HepG2 (cell line): ENCODE results near the gene HIGD1A. TPM values are rescaled to one million over a fixed set of nuclear protein-coding genes. Genes with fewer than 3 reads are reported as not detected.

Experiments
- ADNP ChIP-seq: sonication (generic); formaldehyde crosslinking; IDR thresholded peaks from 2 replicates; pipeline ENCODE4 v1.4.0; 2020; ENCODE audit warnings: missing genetic modification reagents
- ARHGAP35 ChIP-seq: sonication (generic); formaldehyde crosslinking; IDR thresholded peaks from 2 replicates; pipeline ENCODE4 v1.9.0; 2022; ENCODE audit warnings: mild to moderate bottlenecking, inconsistent platforms, moderate library complexity, missing genetic modification reagents, borderline replicate concordance
- CHCHD3 ChIP-seq: sonication (generic); formaldehyde crosslinking; IDR thresholded peaks from 2 replicates; pipeline ENCODE4 v1.8.0; 2022; ENCODE audit warnings: mild to moderate bottlenecking, missing genetic modification reagents, moderate library complexity
- ELF3 ChIP-seq: IDR thresholded peaks from 2 replicates; pipeline ENCODE4 v1.6.1; 2016; ENCODE audit warnings: missing genetic modification reagents, missing compliant biosample characterization
- ELF4 ChIP-seq: sonication (generic); formaldehyde crosslinking; IDR thresholded peaks from 2 replicates; pipeline ENCODE4 v1.5.0; 2020; ENCODE audit warnings: missing genetic modification reagents, mild to moderate bottlenecking, moderate library complexity, borderline replicate concordance
- EP300 ChIP-seq, 3 experiments: sonication (generic) in 1 of 3; formaldehyde crosslinking in 1 of 3; IDR thresholded peaks; 2 replicates each; pipeline versions ENCODE4 v1.5.1 to v1.6.1; 2011 to 2020; ENCODE audit warnings: low read depth in 2 of 3, low read length in 2 of 3, borderline replicate concordance in 1 of 3, improper control_type of control experiment in 1 of 3, mild to moderate bottlenecking in 1 of 3, missing genetic modification reagents in 1 of 3, moderate library complexity in 1 of 3
- GATA4 ChIP-seq: sonication (generic); IDR thresholded peaks from 2 replicates; pipeline ENCODE4 v1.6.1; 2016; ENCODE audit warnings: antibody characterized with exemption, low read depth, borderline replicate concordance
- HDAC2 ChIP-seq: sonication (generic); formaldehyde crosslinking; IDR thresholded peaks from 2 replicates; pipeline ENCODE4 v1.4.0; 2020; ENCODE audit warnings: missing genetic modification reagents
- HNRNPK ChIP-seq: fragments of 200-400 bp; formaldehyde crosslinking; IDR thresholded peaks from 2 replicates; pipeline ENCODE4 v1.6.1; 2018; ENCODE audit warnings: low read length, low read depth, moderate library complexity, mild to moderate bottlenecking; ENCODE audit not compliant: poor library complexity, severe bottlenecking
- KAT7 ChIP-seq: IDR thresholded peaks from 2 replicates; pipeline ENCODE4 v1.6.1; 2018; ENCODE audit warnings: borderline replicate concordance, missing compliant biosample characterization
- KDM4B ChIP-seq: sonication (generic); formaldehyde crosslinking; IDR thresholded peaks from 2 replicates; pipeline ENCODE4 v1.4.0; 2020; ENCODE audit warnings: missing genetic modification reagents
- KDM6A ChIP-seq: IDR thresholded peaks from 2 replicates; pipeline ENCODE4 v1.6.1; 2016; ENCODE audit warnings: low read depth
- PHF8 ChIP-seq: sonication (generic); formaldehyde crosslinking; IDR thresholded peaks from 2 replicates; pipeline ENCODE4 v1.5.0; 2020; ENCODE audit warnings: missing genetic modification reagents
- RBM39 ChIP-seq: fragments of 200-400 bp; formaldehyde crosslinking; IDR thresholded peaks from one replicate; pipeline ENCODE4 v1.6.1; 2018; ENCODE audit warnings: antibody characterized with exemption, mild to moderate bottlenecking, low read depth, low read length; ENCODE audit not compliant: poor library complexity, severe bottlenecking
- RFX5 ChIP-seq: IDR thresholded peaks from 2 replicates; pipeline ENCODE4 v1.6.1; 2011; ENCODE audit warnings: low read depth, low read length, improper control_type of control experiment
- SCMH1 ChIP-seq: sonication (generic); formaldehyde crosslinking; IDR thresholded peaks from 2 replicates; pipeline ENCODE4 v1.9.0; 2021; ENCODE audit warnings: missing genetic modification reagents, mild to moderate bottlenecking, borderline replicate concordance
- SP140L ChIP-seq: sonication (generic); formaldehyde crosslinking; IDR thresholded peaks from 2 replicates; pipeline ENCODE4 v1.4.0; 2020; ENCODE audit warnings: missing genetic modification reagents, borderline replicate concordance
- SSRP1 ChIP-seq: IDR thresholded peaks from 2 replicates; pipeline ENCODE4 v1.6.1; 2016; ENCODE audit warnings: control low read depth
- TEAD3 ChIP-seq: optimal IDR thresholded peaks from 2 replicates; pipeline ENCODE3; 2016; ENCODE audit warnings: borderline replicate concordance
- TGIF2 ChIP-seq: IDR thresholded peaks from 2 replicates; pipeline ENCODE4 v1.6.1; 2016; ENCODE audit warnings: control low read depth, missing compliant biosample characterization
- TRIM24 ChIP-seq: sonication (generic); formaldehyde crosslinking; IDR thresholded peaks from 2 replicates; pipeline ENCODE4 v1.8.0; 2022; ENCODE audit warnings: mild to moderate bottlenecking, missing genetic modification reagents
- XBP1 ChIP-seq: sonication (generic); formaldehyde crosslinking; IDR thresholded peaks from 2 replicates; pipeline ENCODE4 v1.5.0; 2020; ENCODE audit warnings: missing genetic modification reagents
- ZMYM4 ChIP-seq: sonication (generic); formaldehyde crosslinking; IDR thresholded peaks from 2 replicates; pipeline ENCODE4 v1.8.1; 2023; ENCODE audit warnings: mild to moderate bottlenecking, missing genetic modification reagents
- ZNF20 ChIP-seq: sonication (generic); formaldehyde crosslinking; IDR thresholded peaks from 2 replicates; pipeline ENCODE4 v1.4.0; 2020; ENCODE audit warnings: mild to moderate bottlenecking, moderate library complexity, missing genetic modification reagents
- ZNF496 ChIP-seq: sonication (generic); formaldehyde crosslinking; IDR thresholded peaks from 2 replicates; pipeline ENCODE4 v1.8.1; 2023; ENCODE audit warnings: mild to moderate bottlenecking, moderate library complexity, missing genetic modification reagents; ENCODE audit not compliant: insufficient replicate concordance
- ZNF577 ChIP-seq: sonication (generic); formaldehyde crosslinking; IDR thresholded peaks from 2 replicates; pipeline ENCODE4 v1.4.0; 2020; ENCODE audit warnings: mild to moderate bottlenecking, low read depth, missing genetic modification reagents, borderline replicate concordance
- ZNF768 ChIP-seq: sonication (generic); formaldehyde crosslinking; IDR thresholded peaks from 2 replicates; pipeline ENCODE4 v1.4.0; 2020; ENCODE audit warnings: missing genetic modification reagents
- ZNF790 ChIP-seq: sonication (generic); formaldehyde crosslinking; IDR thresholded peaks from 2 replicates; pipeline ENCODE4 v1.8.0; 2022; ENCODE audit warnings: missing genetic modification reagents, mild to moderate bottlenecking, borderline replicate concordance
- ZSCAN9 ChIP-seq: IDR thresholded peaks from 2 replicates; pipeline ENCODE4 v1.6.1; 2016; ENCODE audit warnings: borderline replicate concordance
- polyA plus RNA-seq, 8 experiments: library from polyadenylated mRNA; depleted of rRNA in 3 of 8; stranded (reverse) in 7 of 8; unstranded in 1 of 8; fragments of >200 nt; fragmentation: Illumina TruSeq in 4 of 8; extraction: Trizol in 4 of 8; gene quantifications; 2 replicates each; pipeline versions ENCODE4 v1.2.1 to v1.2.3, GENCODE V29; 2011 to 2016; ENCODE audit warnings: low read depth in 4 of 8, missing spikeins in 1 of 8, mixed read lengths in 1 of 8; ENCODE audit not compliant: insufficient read depth in 1 of 8
- total RNA-seq, 5 experiments: library from RNA; depleted of rRNA; stranded (reverse); fragments of >200 nt; fragmentation: Illumina TruSeq; extraction: Trizol; gene quantifications; 2 replicates each; pipeline ENCODE4 v1.2.3, GENCODE V29; 2016; ENCODE audit warnings: low read depth in 1 of 5
- TF ChIP-seq, protein P1 (sequence below): sonication (generic); formaldehyde crosslinking; IDR thresholded peaks from 2 replicates; pipeline ENCODE4 v1.5.1; 2020; ENCODE audit warnings: mild to moderate bottlenecking, missing genetic modification reagents, borderline replicate concordance
- TF ChIP-seq, protein P2 (sequence below): sonication (generic); formaldehyde crosslinking; IDR thresholded peaks from 2 replicates; pipeline ENCODE4 v1.9.0; 2021; ENCODE audit warnings: missing genetic modification reagents, borderline replicate concordance

Gene HIGD1A
- total and polyA plus RNA-seq, 2 of the 13 experiments (the other 11 are each of a cell fraction or from before 2014, with no cell fraction given): 222 to 253 TPM

- TF ChIP-seq, protein P1, sequence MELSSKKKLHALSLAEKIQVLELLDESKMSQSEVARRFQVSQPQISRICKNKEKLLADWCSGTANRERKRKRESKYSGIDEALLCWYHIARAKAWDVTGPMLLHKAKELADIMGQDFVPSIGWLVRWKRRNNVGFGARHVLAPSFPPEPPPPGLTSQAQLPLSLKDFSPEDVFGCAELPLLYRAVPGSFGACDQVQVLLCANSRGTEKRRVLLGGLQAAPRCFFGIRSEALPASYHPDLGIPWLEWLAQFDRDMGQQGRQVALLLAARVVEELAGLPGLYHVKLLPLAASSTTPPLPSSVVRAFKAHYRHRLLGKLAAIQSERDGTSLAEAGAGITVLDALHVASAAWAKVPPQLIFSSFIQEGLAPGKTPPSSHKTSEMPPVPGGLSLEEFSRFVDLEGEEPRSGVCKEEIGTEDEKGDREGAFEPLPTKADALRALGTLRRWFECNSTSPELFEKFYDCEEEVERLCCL: no peak
- TF ChIP-seq KAT7 (CRISPR knock-in tag) (0 out of 2 replicates have a peak, but pooled peaks have one; percentile 58), ELF4 (no peak), ZNF768 (CRISPR knock-in tag) (peak; percentile 16; the same call in 1 of the 2 replicates), TRIM24 (CRISPR knock-in tag) (no peak), SP140L (CRISPR knock-in tag) (no peak), ADNP (no peak), GATA4 (no peak), HDAC2 (CRISPR knock-in tag) (peak; percentile 26; the same call in 1 of the 2 replicates), EP300 (IDR thresholded peaks at IDR 0.05; ENCODE audit: low read depth in 2 of 2, low read length in 2 of 2) (peak in 1 of 2 experiments; percentile 40; a peak in 1 of 4 replicates), EP300 (CRISPR knock-in tag; IDR thresholded peaks at IDR 0.05; ENCODE audit: borderline replicate concordance) (no peak), XBP1 (CRISPR knock-in tag) (no peak), KDM6A (CRISPR knock-in tag) (no peak), TGIF2 (CRISPR knock-in tag) (no peak), ZSCAN9 (no peak), PHF8 (CRISPR knock-in tag) (peak; percentile 34; the same call in 1 of the 2 replicates), CHCHD3 (no peak), ZNF577 (no peak), ARHGAP35 (CRISPR knock-in tag) (no peak), ZNF790 (CRISPR knock-in tag) (no peak), SSRP1 (CRISPR knock-in tag) (peak; percentile 72; the same call in 1 of the 2 replicates), RBM39 (no peak), KDM4B (no peak), ZNF20 (CRISPR knock-in tag) (no peak), ZMYM4 (CRISPR knock-in tag) (peak; percentile 54; the same call in 1 of the 2 replicates), SCMH1 (no peak), ELF3 (CRISPR knock-in tag) (peak; percentile 60), HNRNPK (no peak), TEAD3 (CRISPR knock-in tag) (peak; percentile 48), ZNF496 (CRISPR knock-in tag) (no peak), RFX5 (no peak)
- TF ChIP-seq, protein P2, sequence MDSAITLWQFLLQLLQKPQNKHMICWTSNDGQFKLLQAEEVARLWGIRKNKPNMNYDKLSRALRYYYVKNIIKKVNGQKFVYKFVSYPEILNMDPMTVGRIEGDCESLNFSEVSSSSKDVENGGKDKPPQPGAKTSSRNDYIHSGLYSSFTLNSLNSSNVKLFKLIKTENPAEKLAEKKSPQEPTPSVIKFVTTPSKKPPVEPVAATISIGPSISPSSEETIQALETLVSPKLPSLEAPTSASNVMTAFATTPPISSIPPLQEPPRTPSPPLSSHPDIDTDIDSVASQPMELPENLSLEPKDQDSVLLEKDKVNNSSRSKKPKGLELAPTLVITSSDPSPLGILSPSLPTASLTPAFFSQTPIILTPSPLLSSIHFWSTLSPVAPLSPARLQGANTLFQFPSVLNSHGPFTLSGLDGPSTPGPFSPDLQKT (CRISPR knock-in tag): no peak
These were observed 18.5 kb upstream of the HIGD1A start (continued) for GRCh38 chr3:42822828-42823227.
